Amygdala (tissue), 56 donors: ENCODE data around the gene TBC1D4.
"Not testable (repeated sequence)": the region's sequence is repeated elsewhere in the genome, so short reads cannot be mapped to it uniquely, and the experiment has no call there.

Experiments
- DNase-seq, 56 donors: peaks; one replicate each; lab custom pipeline; 2025; lab: John Stamatoyannopoulos, UW

TBC1D4 gene

GRCh38 chr13:75250526-75251178 lies 231.3 kb downstream of the TBC1D4 start:
- DNase-seq: no peak

- DNase-seq: not testable (repeated sequence)
These were observed 236.4 kb downstream of the TBC1D4 start for GRCh38 chr13:75245578-75245977.

- not testable (repeated sequence) for DNase-seq
These were observed 241.7 kb downstream of the TBC1D4 start for GRCh38 chr13:75240240-75240639.

- DNase-seq: no peak
These were observed 245.2 kb downstream of the TBC1D4 start for GRCh38 chr13:75236774-75237173.
